ENCODE data around the gene ABCF2. TPM values are rescaled to one million over a fixed set of nuclear protein-coding genes. Genes with fewer than 3 reads are reported as not detected.

The ABCF2 gene
- total RNA-seq, 2 experiments from 2014 or later: 23.1 to 27.6 TPM

Other genes starting within 250 kb of the ABCF2 start
- gene KCNH2, start 248.9 kb downstream of the ABCF2 start, total RNA-seq: under 1 TPM; 0.15 to 0.38 TPM
- 10 to 100 TPM; 27.7 to 30.2 TPM for gene NOS3, start 236.2 kb downstream of the ABCF2 start, total RNA-seq
- 1 to 10 TPM; 7.9 to 8.6 TPM for gene ATG9B, start 202.7 kb downstream of the ABCF2 start, total RNA-seq
- gene ABCB8, start 198.8 kb downstream of the ABCF2 start, total RNA-seq: 10 to 100 TPM; 51.2 to 53.3 TPM
- gene ASIC3, start 178.7 kb downstream of the ABCF2 start, total RNA-seq: 1 to 10 TPM; 5.5 to 6.2 TPM
- 10 to 100 TPM; 17.6 to 18.2 TPM for gene CDK5, start 169.3 kb downstream of the ABCF2 start, total RNA-seq
- gene SLC4A2, start 167.6 kb downstream of the ABCF2 start, total RNA-seq: 100 to 1,000 TPM in 1 of 2 experiments, 10 to 100 TPM in 1; 94.6 to 109 TPM
- 10 to 100 TPM; 70.0 to 72.7 TPM for gene FASTK, start 146.4 kb downstream of the ABCF2 start, total RNA-seq
- 10 to 100 TPM; 80.3 to 81.1 TPM for gene TMUB1, start 143.7 kb downstream of the ABCF2 start, total RNA-seq
- 10 to 100 TPM; 30.1 to 31.5 TPM for gene AGAP3, start 140.7 kb downstream of the ABCF2 start, total RNA-seq
- gene GBX1, start 59.5 kb downstream of the ABCF2 start, total RNA-seq: not detected
- not detected for gene ASB10, start 40.0 kb downstream of the ABCF2 start, total RNA-seq
- not detected for gene H2BK1, start 16.7 kb downstream of the ABCF2 start, total RNA-seq
- 10 to 100 TPM; 56.0 to 56.4 TPM for gene CHPF2, start 5.3 kb upstream of the ABCF2 start, total RNA-seq
- gene SMARCD3, start 21.5 kb upstream of the ABCF2 start, total RNA-seq: 1 to 10 TPM; 1.5 to 2.7 TPM
- gene NUB1, start 114.6 kb upstream of the ABCF2 start, total RNA-seq: 10 to 100 TPM; 62.1 to 67.3 TPM
- 1 to 10 TPM in 1 of 2 experiments, under 1 TPM in 1; 0.50 to 1.1 TPM for gene WDR86, start 182.8 kb upstream of the ABCF2 start, total RNA-seq
- under 1 TPM in 1 of 2 experiments, not detected in 1; 0.35 TPM for gene CRYGN, start 212.9 kb upstream of the ABCF2 start, total RNA-seq